MCF 10A (cell line): Measurements from ENCODE around the gene ZFP42. TPM values are rescaled to one million over a fixed set of nuclear protein-coding genes. Genes with fewer than 3 reads are reported as not detected.

Experiments used
- BruUV-seq: library from RNA; stranded (reverse); fragments of 400-500 nt; replicated peaks from 2 replicates; lab custom pipeline; 2021; lab: Mats Ljungman, UMichigan
- CTCF ChIA-PET: fragments of 300-600 bp; sonication (Branson Sonifier 250); formaldehyde crosslinking; extraction: SDS; loops from one replicate; lab custom pipeline; 2021; ENCODE audit warnings: antibody characterized with exemption, inconsistent platforms; lab: Yijun Ruan, JAX
- POLR2A ChIA-PET: fragments of 300-600, 350-650 bp; sonication (Branson Sonifier 250); formaldehyde crosslinking; extraction: SDS; loops from one replicate; lab custom pipeline; 2020; ENCODE audit warnings: antibody characterized with exemption, inconsistent platforms; lab: Yijun Ruan, JAX
- DNase-seq: peaks from one replicate; pipeline ENCODE4 v3.0.0-alpha.2; 2018; ENCODE audit not compliant: unreplicated experiment
- H3K27ac Mint-ChIP-seq: one replicate; pipeline ENCODE4 v1.8.0; 2022; ENCODE audit warnings: mild to moderate bottlenecking, low read depth, mixed read lengths; ENCODE audit not compliant: unreplicated experiment
- H3K27me3 Mint-ChIP-seq: one replicate; pipeline ENCODE4 v1.8.0; 2022; ENCODE audit warnings: mixed read lengths; ENCODE audit not compliant: insufficient read depth, unreplicated experiment
- H3K36me3 Mint-ChIP-seq: one replicate; pipeline ENCODE4 v1.8.0; 2022; ENCODE audit warnings: mild to moderate bottlenecking, moderate library complexity, mixed read lengths; ENCODE audit not compliant: insufficient read depth, unreplicated experiment
- H3K4me1 Mint-ChIP-seq: one replicate; pipeline ENCODE4 v1.8.0; 2022; ENCODE audit warnings: mixed read lengths; ENCODE audit not compliant: insufficient read depth, unreplicated experiment
- H3K4me3 Mint-ChIP-seq: one replicate; pipeline ENCODE4 v1.8.0; 2022; ENCODE audit warnings: mild to moderate bottlenecking, moderate library complexity, mixed read lengths; ENCODE audit not compliant: unreplicated experiment
- H3K9me3 Mint-ChIP-seq: one replicate; pipeline ENCODE4 v1.8.0; 2022; ENCODE audit warnings: mixed read lengths; ENCODE audit not compliant: unreplicated experiment
- CTCF ChIP-seq: fragments of 200-600 bp; IDR thresholded peaks from one replicate; pipeline ENCODE4 v1.8.0; 2022; ENCODE audit warnings: antibody characterized with exemption, mild to moderate bottlenecking; ENCODE audit not compliant: unreplicated experiment
- intact Hi-C: fragments of 100-400 bp; cut with micrococcal nuclease; formaldehyde crosslinking; loops from 2 replicates; pipeline ENCODE4 v1.14.1; 2022
- total RNA-seq: library from RNA; stranded (reverse); gene quantifications from 2 replicates; pipeline ENCODE4 v1.2.3, GENCODE V29; 2022

The ZFP42 gene
- total RNA-seq, 1 experiment from 2014 or later, result not detected

- TF ChIP-seq CTCF, result no peak
- no peak for DNase-seq
- Mint-ChIP-seq H3K36me3 (no peaks in the 10 kb centered on the region), H3K4me3 (no peak overlapping the region), H3K9me3 (no peaks in the 10 kb centered on the region), H3K27ac (no peak overlapping the region), H3K4me1 (peaks cover 3% of the 10 kb centered on the region), H3K27me3 (no peaks in the 10 kb centered on the region)
- CTCF ChIA-PET, result interaction anchor here (0.6 kb wide), 1 partner anchor 10 kb away, joined by 3 read pairs; no protein-coding TSS in a partner anchor
- intact Hi-C loops, result no loop called here
- no TSS peak for BruUV-seq
- POLR2A ChIA-PET, result no interaction called here
Measured at GRCh38 chr4:188032583-188032982, 37.0 kb downstream of the ZFP42 start.

- CTCF ChIA-PET, result interaction anchor here (0.6 to 0.7 kb wide), 5 partner anchors 8 to 1336 kb away, joined by 3 read pairs; no protein-coding TSS in a partner anchor
- intact Hi-C loops, result no loop called here
- no peaks in the 10 kb centered on the region for H3K27me3 Mint-ChIP-seq
- no peak for DNase-seq
- no peak overlapping the region for H3K4me3 Mint-ChIP-seq
- H3K9me3 Mint-ChIP-seq, result no peaks in the 10 kb centered on the region
- no peak overlapping the region for H3K27ac Mint-ChIP-seq
- no peaks in the 10 kb centered on the region for H3K36me3 Mint-ChIP-seq
- BruUV-seq, result no TSS peak
- no peak for TF ChIP-seq CTCF
- POLR2A ChIA-PET, result interaction anchor here (0.7 kb wide), 1 partner anchor 31 kb away, joined by 3 read pairs; no protein-coding TSS in a partner anchor
- no peaks in the 10 kb centered on the region for H3K4me1 Mint-ChIP-seq
Measured at GRCh38 chr4:188037003-188037713, 41.6 kb downstream of the ZFP42 start.

GRCh38 chr4:188041721-188042120, 46.1 kb downstream of the ZFP42 start:
- POLR2A ChIA-PET, result no interaction called here
- DNase-seq, result no peak
- Mint-ChIP-seq H3K27ac (no peak overlapping the region), H3K9me3 (no peaks in the 10 kb centered on the region), H3K4me1 (no peaks in the 10 kb centered on the region), H3K36me3 (no peaks in the 10 kb centered on the region), H3K27me3 (no peaks in the 10 kb centered on the region), H3K4me3 (no peak overlapping the region)
- no TSS peak for BruUV-seq
- intact Hi-C loops, result no loop called here
- no peak for TF ChIP-seq CTCF
- CTCF ChIA-PET, result no interaction called here

- no peak overlapping the region for H3K4me3 Mint-ChIP-seq
- intact Hi-C loops, result no loop called here
- TF ChIP-seq CTCF, result no peak
- H3K36me3 Mint-ChIP-seq, result no peaks in the 10 kb centered on the region
- no peaks in the 10 kb centered on the region for H3K27me3 Mint-ChIP-seq
- ChIA-PET POLR2A (no interaction called here), CTCF (no interaction called here)
- BruUV-seq, result no TSS peak
- no peaks in the 10 kb centered on the region for H3K4me1 Mint-ChIP-seq
- H3K27ac Mint-ChIP-seq, result no peak overlapping the region
- DNase-seq, result no peak
- H3K9me3 Mint-ChIP-seq, result no peaks in the 10 kb centered on the region
Measured at GRCh38 chr4:188042191-188042590, 46.6 kb downstream of the ZFP42 start.
